IMR-90 (cell line): Measurements from ENCODE around the gene ASL. TPM values are rescaled to one million over a fixed set of nuclear protein-coding genes. Genes with fewer than 3 reads are reported as not detected.

Source experiments
- ATAC-seq: fragments of 200-7000 bp; cut with Tn5 transposase; 2 replicates; pipeline ENCODE4 v1.9.1; 2020; ENCODE audit warnings: low read depth, mild to moderate bottlenecking, moderate library complexity
- Bru-seq: library from RNA; stranded (reverse); fragments of 400-500 nt; gene quantifications from one replicate; lab custom pipeline; 2021; lab: Mats Ljungman, UMichigan
- BruChase-seq, 2 experiments: library from RNA; stranded (reverse); fragments of 400-500 nt; gene quantifications; one replicate each; lab custom pipeline; 2021; lab: Mats Ljungman, UMichigan
- BruUV-seq: library from RNA; stranded (reverse); fragments of 400-500 nt; replicated peaks from 2 replicates; lab custom pipeline; 2021; lab: Mats Ljungman, UMichigan
- CTCF ChIA-PET: fragments of 300-600 bp; formaldehyde crosslinking; extraction: SDS; loops from one replicate; lab custom pipeline; 2021; ENCODE audit warnings: antibody characterized with exemption; lab: Yijun Ruan, JAX
- POLR2A ChIA-PET: fragments of 300-600 bp; sonication (Branson Sonifier 250); formaldehyde crosslinking; loops from one replicate; lab custom pipeline; 2022; ENCODE audit warnings: antibody characterized with exemption; ENCODE audit not compliant: unreplicated experiment; lab: Charles Lee
- DNase-seq: peaks from one replicate; pipeline ENCODE4 v3.0.0; 2013
- H2AFZ ChIP-seq: replicated peaks from 2 replicates; pipeline ENCODE3; 2013; ENCODE audit warnings: low read length, mild to moderate bottlenecking; ENCODE audit not compliant: poor library complexity
- H2AK5ac ChIP-seq: 2 replicates; pipeline ENCODE4 v1.6.1; 2013; ENCODE audit warnings: low read depth, low read length, inconsistent platforms
- H2AK9ac ChIP-seq: replicated peaks from 2 replicates; pipeline ENCODE3; 2013; ENCODE audit warnings: mild to moderate bottlenecking, low read depth, low read length, moderate library complexity; ENCODE audit not compliant: poor library complexity
- H2BK120ac ChIP-seq: 2 replicates; pipeline ENCODE4 v1.6.1; 2013; ENCODE audit warnings: low read depth, low read length, inconsistent platforms
- H2BK15ac ChIP-seq: 3 replicates; pipeline ENCODE4 v1.6.1; 2013; ENCODE audit warnings: low read depth, low read length, inconsistent platforms
- H2BK20ac ChIP-seq: 2 replicates; pipeline ENCODE4 v1.6.1; 2013; ENCODE audit warnings: low read depth, mild to moderate bottlenecking, inconsistent platforms, low read length, moderate library complexity
- H2BK5ac ChIP-seq: 2 replicates; pipeline ENCODE4 v1.6.1; 2013; ENCODE audit warnings: mild to moderate bottlenecking, low read depth, low read length, inconsistent platforms; ENCODE audit not compliant: poor library complexity, severe bottlenecking
- H3K14ac ChIP-seq: replicated peaks from 2 replicates; pipeline ENCODE4 v1.6.1; 2013; ENCODE audit warnings: low read depth, low read length, inconsistent platforms
- H3K18ac ChIP-seq: 2 replicates; pipeline ENCODE4 v1.6.1; 2013; ENCODE audit warnings: low read depth, low read length, control low read depth
- H3K23ac ChIP-seq: 2 replicates; pipeline ENCODE4 v1.6.1; 2013; ENCODE audit warnings: low read depth, low read length, inconsistent platforms
- H3K27ac ChIP-seq: 2 replicates; pipeline ENCODE4 v1.5.1; 2013; ENCODE audit warnings: mild to moderate bottlenecking, control low read depth, low read length; ENCODE audit not compliant: insufficient read depth
- H3K27me3 ChIP-seq: 2 replicates; pipeline ENCODE4 v1.6.1; 2013; ENCODE audit warnings: low read length; ENCODE audit not compliant: control insufficient read depth, insufficient read depth
- H3K36me3 ChIP-seq: 2 replicates; pipeline ENCODE4 v1.6.1; 2013; ENCODE audit warnings: low read length, mixed read lengths; ENCODE audit not compliant: control insufficient read depth, insufficient read depth
- H3K4ac ChIP-seq: 2 replicates; pipeline ENCODE4 v1.6.1; 2013; ENCODE audit warnings: low read depth, low read length, inconsistent platforms
- H3K4me1 ChIP-seq: 2 replicates; pipeline ENCODE4 v1.6.1; 2013; ENCODE audit warnings: low read length, mixed read lengths; ENCODE audit not compliant: control insufficient read depth, insufficient read depth
- H3K4me2 ChIP-seq: 2 replicates; pipeline ENCODE4 v1.6.1; 2013; ENCODE audit warnings: low read depth, mild to moderate bottlenecking, control low read depth, low read length, moderate library complexity
- H3K4me3 ChIP-seq: 2 replicates; pipeline ENCODE4 v1.5.1; 2013; ENCODE audit warnings: low read depth, mild to moderate bottlenecking, control low read depth, low read length, moderate library complexity; ENCODE audit not compliant: insufficient read depth
- H3K56ac ChIP-seq: 2 replicates; pipeline ENCODE4 v1.6.1; 2013; ENCODE audit warnings: low read length, inconsistent platforms; ENCODE audit not compliant: insufficient read depth; ENCODE audit errors: extremely low read depth
- H3K79me1 ChIP-seq, 2 experiments: 2 replicates each; pipeline ENCODE4 v1.6.1; 2013; ENCODE audit warnings: low read length in 2 of 2, inconsistent platforms in 1 of 2, low read depth in 1 of 2
- H3K9ac ChIP-seq: 2 replicates; pipeline ENCODE4 v1.6.1; 2013; ENCODE audit warnings: low read depth, low read length, control low read depth
- H3K9me1 ChIP-seq: 2 replicates; pipeline ENCODE4 v1.6.1; 2013; ENCODE audit warnings: low read length, inconsistent platforms; ENCODE audit not compliant: insufficient read depth
- H3K9me3 ChIP-seq: 2 replicates; pipeline ENCODE4 v1.6.1; 2013; ENCODE audit warnings: low read length; ENCODE audit not compliant: control insufficient read depth, insufficient read depth
- H4K20me1 ChIP-seq: 2 replicates; pipeline ENCODE4 v1.6.1; 2013; ENCODE audit warnings: low read length, inconsistent platforms; ENCODE audit not compliant: insufficient read depth
- H4K5ac ChIP-seq: 2 replicates; pipeline ENCODE4 v1.6.1; 2013; ENCODE audit warnings: mild to moderate bottlenecking, low read depth, low read length, control low read depth
- H4K8ac ChIP-seq, 2 experiments: 2 replicates each; pipeline ENCODE4 v1.6.1; 2013; ENCODE audit warnings: low read depth in 2 of 2, low read length in 2 of 2, control low read depth in 1 of 2, inconsistent platforms in 1 of 2
- H4K91ac ChIP-seq: 2 replicates; pipeline ENCODE4 v1.6.1; 2013; ENCODE audit warnings: low read depth, low read length, inconsistent platforms; ENCODE audit not compliant: insufficient read depth
- BHLHE40 ChIP-seq: fragments of 150-350 bp; IDR thresholded peaks from 2 replicates; pipeline ENCODE4 v1.6.1; 2016; ENCODE audit warnings: mild to moderate bottlenecking, low read depth, low read length
- CHD1 ChIP-seq: IDR thresholded peaks from 2 replicates; pipeline ENCODE4 v1.6.1; 2012; ENCODE audit warnings: low read depth, low read length, improper control_type of control experiment
- FOS ChIP-seq: fragments of 150-350 bp; IDR thresholded peaks from 2 replicates; pipeline ENCODE4 v1.6.1; 2016; ENCODE audit warnings: low read depth, low read length
- MAFK ChIP-seq: IDR thresholded peaks from 2 replicates; pipeline ENCODE4 v1.6.1; 2012; ENCODE audit warnings: low read depth, low read length, improper control_type of control experiment
- MAZ ChIP-seq: IDR thresholded peaks from 2 replicates; pipeline ENCODE4 v1.6.1; 2012; ENCODE audit warnings: low read depth, mild to moderate bottlenecking, low read length, improper control_type of control experiment, moderate library complexity, borderline replicate concordance
- MXI1 ChIP-seq: IDR thresholded peaks from 2 replicates; pipeline ENCODE4 v1.6.1; 2012; ENCODE audit warnings: low read depth, mild to moderate bottlenecking, low read length, moderate library complexity, borderline replicate concordance
- NFE2L2 ChIP-seq: fragments of 150-350 bp; IDR thresholded peaks from 2 replicates; pipeline ENCODE4 v1.6.1; 2016; ENCODE audit warnings: low read depth, mild to moderate bottlenecking, low read length
- POLR2A ChIP-seq: IDR thresholded peaks from 2 replicates; pipeline ENCODE4 v1.6.1; 2012; ENCODE audit warnings: mild to moderate bottlenecking, low read depth, low read length
- RAD21 ChIP-seq: IDR thresholded peaks from 2 replicates; pipeline ENCODE4 v1.6.1; 2012; ENCODE audit warnings: low read length, improper control_type of control experiment
- RCOR1 ChIP-seq: IDR thresholded peaks from 2 replicates; pipeline ENCODE4 v1.6.1; 2012; ENCODE audit warnings: mild to moderate bottlenecking, low read length, improper control_type of control experiment; ENCODE audit not compliant: insufficient replicate concordance
- RFX5 ChIP-seq: IDR thresholded peaks from 2 replicates; pipeline ENCODE4 v1.8.0; 2012; ENCODE audit warnings: low read depth, mild to moderate bottlenecking, low read length, moderate library complexity
- USF2 ChIP-seq: fragments of 150-350 bp; IDR thresholded peaks from 2 replicates; pipeline ENCODE4 v1.6.1; 2017; ENCODE audit warnings: mild to moderate bottlenecking, antibody characterized with exemption, low read length, low read depth
- WGBS, 2 experiments: methylation state at CpG; one replicate each; pipeline versions ENCODE4 v1.1.5 to v1.1.7; 2013; ENCODE audit warnings: missing lambda C conversion rate in 2 of 2; ENCODE audit not compliant: insufficient read length in 1 of 2; ENCODE audit errors: extremely low coverage in 2 of 2; 5-methylcytosine and 5-hydroxymethylcytosine counted together
- dilution Hi-C: fragments of 300-500 bp; cut with HindIII; formaldehyde crosslinking; loops from one replicate; pipeline ENCODE4 v1.14.3; 2018; ENCODE audit warnings: low sequenced_read_pairs; ENCODE audit not compliant: unreplicated experiment
- in situ Hi-C: fragments of 300-500 bp; cut with MboI; formaldehyde crosslinking; loops from 3 replicates; pipeline ENCODE4 v1.14.3; 2019; ENCODE audit warnings: low sequenced_read_pairs, inconsistent platforms, mixed read lengths
- intact Hi-C: fragments of 100-400 bp; cut with micrococcal nuclease; formaldehyde crosslinking; loops from 2 replicates; pipeline ENCODE4 v1.10.0; 2022
- long read RNA-seq: library from polyadenylated mRNA; unstranded; transcript quantifications from one replicate; pipeline ENCODE4 v2.0.0, GENCODE V29; 2021; ENCODE audit not compliant: unreplicated experiment
- polyA plus RNA-seq, 3 experiments: library from polyadenylated mRNA; depleted of rRNA; stranded (reverse); fragments of >200 nt; gene quantifications; 2 replicates each; pipeline ENCODE4 v1.2.3, GENCODE V29; 2012; ENCODE audit warnings: low replicate concordance in 1 of 3
- total RNA-seq: library from RNA; depleted of rRNA; stranded (reverse); fragments of >200 nt; gene quantifications from 2 replicates; pipeline ENCODE4 v1.2.3, GENCODE V29; 2012; rRNA removed

ASL gene
- 42.8 and 50.0 TPM in 2 replicates for total RNA-seq
- 49.0 and 49.7 TPM in 2 replicates for polyA plus RNA-seq (2012; rRNA removed)
- 41.3 and 45.5 TPM in 2 replicates for polyA plus RNA-seq (2012; cell fraction: cytosol; rRNA removed)
- 95.3 and 201 TPM in 2 replicates for polyA plus RNA-seq (2012; cell fraction: nucleus; rRNA removed; ENCODE audit: low replicate concordance)
- percentile 71 among the genes with signal in this experiment for Bru-seq, nascent RNA
- percentile 86 among the genes with signal in this experiment for BruChase-seq, experiment 1, labeled RNA remaining after a 6-hour chase
- percentile 72 among the genes with signal in this experiment for BruChase-seq, experiment 2, labeled RNA remaining after a 2-hour chase
- long read RNA-seq, transcript ASL-205 (16 exons, 1,622 nt) = major isoform, 6 of 24 reads
- long read RNA-seq, transcript ASL-201 (17 exons, 2,143 nt) = major isoform, 6 of 24 reads
- long read RNA-seq, partial matches to known transcripts = 5 of 24 reads
- long read RNA-seq, other reads (novel, unspliced or antisense) = 6 of 24 reads

- Histone ChIP-seq H2BK15ac (peak within 1 kb of the TSS; percentile 85; the same call in 1 of the 3 replicates), H2AK9ac (peak within 1 kb of the TSS; percentile 95), H3K4me3 (peak within 1 kb of the TSS; percentile 95), H3K27me3 (no peaks in the 10 kb centered on the region), H3K27ac (peak within 1 kb of the TSS; percentile 69), H3K56ac (0 out of 2 replicates have a peak within 1 kb of the TSS, but pooled peaks have one; percentile 32), H4K5ac (peak within 1 kb of the TSS; percentile 72; the same call in 1 of the 2 replicates), H3K9ac (peak within 1 kb of the TSS; percentile 74), H3K4me1 (peaks cover 7% of the 10 kb centered on the region), H3K18ac (peak within 1 kb of the TSS; percentile 22), H3K4me2 (peak within 1 kb of the TSS; percentile 97), H4K20me1 (no peaks in the 10 kb centered on the region), H2BK20ac (peak within 1 kb of the TSS; percentile 20; the same call in 1 of the 2 replicates), H3K9me1 (peaks cover 4% of the 10 kb centered on the region), H3K23ac (peak within 1 kb of the TSS; percentile 81), H2AFZ (peak within 1 kb of the TSS; percentile 99), H2BK120ac (peak within 1 kb of the TSS; percentile 87; the same call in 1 of the 2 replicates), H4K8ac (peak within 1 kb of the TSS; percentile 93; a peak in 3 of 4 replicates), H2AK5ac (peak within 1 kb of the TSS; percentile 52), H3K79me1 (peaks cover 17 to 32% of the 10 kb centered on the region in 2 experiments), H3K9me3 (no peaks in the 10 kb centered on the region), H3K4ac (peak within 1 kb of the TSS; percentile 82), H4K91ac (peak within 1 kb of the TSS; percentile 54), H3K14ac (peak within 1 kb of the TSS; percentile 94), H2BK5ac (peak within 1 kb of the TSS; percentile 80), H3K36me3 (peaks cover 5% of the 10 kb centered on the region; the same call in 1 of the 2 replicates)
- CTCF ChIA-PET = no interaction called here
- dilution Hi-C loops = no loop called here
- intact Hi-C loops = no loop called here
- 0% methylated on average over 45 of the region's 67 CpGs; no CpG with 5 or more reads in 1 of the 2 experiments for WGBS, 2 experiments
- peak; percentile 86 for DNase-seq
- in situ Hi-C loops = no loop called here
- TSS peak; percentile 75 for BruUV-seq
- ATAC-seq = peak; percentile 100
- POLR2A ChIA-PET = interaction anchor here (1.0 kb wide), 1 partner anchor 8 kb away, joined by 3 read pairs; no protein-coding TSS in a partner anchor
- TF ChIP-seq RAD21 = peak; percentile 20; the same call in 1 of the 2 replicates
- no peak for TF ChIP-seq RCOR1
- no peak; the same call in 1 of the 2 replicates for TF ChIP-seq BHLHE40
- no peak for TF ChIP-seq FOS
- peak; percentile 10; the same call in 1 of the 2 replicates for TF ChIP-seq USF2
- TF ChIP-seq NFE2L2 = no peak
- peak; percentile 36; the same call in 1 of the 2 replicates for TF ChIP-seq MAZ
- TF ChIP-seq MXI1 = peak; percentile 96
- no peak for TF ChIP-seq RFX5
- peak; percentile 87 for TF ChIP-seq POLR2A
- no peak for TF ChIP-seq MAFK
- TF ChIP-seq CHD1 = no peak
Observed at GRCh38 chr7:66075590-66076461, at the start of gene ASL. Gene ASL, plus strand, starts transcription at chr7:66075819. Its CDS starts 263 bp downstream, at chr7:66076082.
